HepG2 (cell line): ENCODE measurements around the gene BRCA1. TPM values are rescaled to one million over a fixed set of nuclear protein-coding genes. Genes with fewer than 3 reads are reported as not detected.
A peak's percentile ranks its signal among the peaks of the same experiment; 100 is the strongest.

Experiments used
- ATAC-seq: fragments of 200-7000 bp; cut with Tn5 transposase; 3 replicates; pipeline ENCODE4 v1.9.1; 2020; ENCODE audit warnings: mild to moderate bottlenecking, moderate library complexity
- BruUV-seq: library from RNA; stranded (reverse); fragments of 400-500 nt; replicated peaks from 2 replicates; lab custom pipeline; 2021; lab: Mats Ljungman, UMichigan
- CTCF ChIA-PET: fragments of 300-600 bp; formaldehyde crosslinking; extraction: SDS; loops from one replicate; lab custom pipeline; 2021; ENCODE audit warnings: low total read pairs, inconsistent platforms, low intra/inter-chr PET ratio; lab: Yijun Ruan, JAX
- POLR2A ChIA-PET: fragments of 350-600 bp; sonication (Branson Sonifier 250); formaldehyde crosslinking; loops from one replicate; lab custom pipeline; 2020; ENCODE audit warnings: antibody characterized with exemption, inconsistent platforms; lab: Yijun Ruan, JAX
- DNase-seq: peaks from one replicate; pipeline ENCODE4 v3.0.0-alpha.2; 2015; ENCODE audit warnings: low spot score
- FAIRE-seq: peaks from 3 replicates; lab custom pipeline; 2011; peaks lifted over from hg19 to GRCh38; lab: Jason Lieb, UNC
- H2AFZ ChIP-seq: one replicate; pipeline ENCODE4 v1.6.1; 2011; ENCODE audit warnings: low read length, inconsistent platforms
- H3K27ac ChIP-seq: fragments of 300-600 bp; 3 replicates; pipeline ENCODE4 v1.8.0; 2011; ENCODE audit warnings: mixed run types, mild to moderate bottlenecking, mixed read lengths, low read length, inconsistent platforms; ENCODE audit not compliant: insufficient read depth; ENCODE audit errors: extremely low read length
- H3K27me3 ChIP-seq, 2 experiments: fragments of 200-600 bp in 1 of 2; 2 replicates in 1 of 2; 3 replicates in 1 of 2; pipeline versions ENCODE4 v1.6.0 to v1.8.0; 2011; ENCODE audit warnings: low read length in 2 of 2, mild to moderate bottlenecking in 2 of 2, moderate library complexity in 2 of 2, inconsistent platforms in 1 of 2; ENCODE audit not compliant: insufficient read depth in 2 of 2, control insufficient read depth in 1 of 2
- H3K36me3 ChIP-seq, 2 experiments: fragments of 200-600 bp in 1 of 2; replicated peaks in 1 of 2; 2 replicates in 1 of 2; 3 replicates in 1 of 2; pipeline versions ENCODE4 v1.5.1 to v1.8.0; 2011; ENCODE audit warnings: low read length in 2 of 2, inconsistent platforms in 1 of 2; ENCODE audit not compliant: insufficient read depth in 2 of 2, control insufficient read depth in 1 of 2
- H3K4me1 ChIP-seq: 2 replicates; pipeline ENCODE4 v1.5.1; 2012; ENCODE audit warnings: low read length, inconsistent platforms; ENCODE audit not compliant: insufficient read depth
- H3K4me2 ChIP-seq: 2 replicates; pipeline ENCODE4 v1.6.0; 2011; ENCODE audit warnings: low read depth, low read length, inconsistent platforms
- H3K4me3 ChIP-seq, 3 experiments: fragments of 200-600 bp in 1 of 3; sonication (generic), shearing (Covaris generic) in 1 of 3; replicated peaks in 1 of 3; 2 replicates each; pipeline ENCODE4 v1.5.1; 2011 to 2016; ENCODE audit warnings: low read length in 3 of 3, inconsistent platforms in 2 of 3, low read depth in 2 of 3, mild to moderate bottlenecking in 2 of 3, control low read depth in 1 of 3, mixed read lengths in 1 of 3; ENCODE audit not compliant: insufficient read depth in 1 of 3
- H3K79me2 ChIP-seq: one replicate; pipeline ENCODE4 v1.6.1; 2011; ENCODE audit warnings: low read length, inconsistent platforms; ENCODE audit not compliant: insufficient read depth
- H3K9ac ChIP-seq: 2 replicates; pipeline ENCODE4 v1.6.0; 2011; ENCODE audit warnings: mild to moderate bottlenecking, low read depth, low read length, inconsistent platforms; ENCODE audit not compliant: insufficient read depth
- H3K9me3 ChIP-seq: 2 replicates; pipeline ENCODE4 v1.5.1; 2012; ENCODE audit warnings: mild to moderate bottlenecking, low read length
- H4K20me1 ChIP-seq: 2 replicates; pipeline ENCODE4 v1.6.0; 2011; ENCODE audit warnings: inconsistent platforms, mild to moderate bottlenecking, low read length, moderate library complexity; ENCODE audit not compliant: insufficient read depth
- GMEB1 ChIP-seq: sonication (generic); formaldehyde crosslinking; IDR thresholded peaks from 2 replicates; pipeline ENCODE4 v1.5.1; 2020; ENCODE audit warnings: missing genetic modification reagents, mild to moderate bottlenecking, borderline replicate concordance
- HOXA9 ChIP-seq: sonication (generic); formaldehyde crosslinking; IDR thresholded peaks from 2 replicates; pipeline ENCODE4 v1.8.1; 2022; ENCODE audit warnings: missing genetic modification reagents, mild to moderate bottlenecking, moderate library complexity, borderline replicate concordance
- JDP2 ChIP-seq: sonication (generic); formaldehyde crosslinking; IDR thresholded peaks from 2 replicates; pipeline ENCODE4 v1.8.1; 2022; ENCODE audit warnings: missing genetic modification reagents, borderline replicate concordance
- LRRFIP1 ChIP-seq: sonication (generic); formaldehyde crosslinking; conservative IDR thresholded peaks from 2 replicates; pipeline ENCODE4 v1.4.0; 2020; ENCODE audit warnings: missing genetic modification reagents
- NFATC3 ChIP-seq: sonication (generic); formaldehyde crosslinking; IDR thresholded peaks from 2 replicates; pipeline ENCODE4 v1.5.1; 2020; ENCODE audit warnings: mild to moderate bottlenecking, missing genetic modification reagents
- RORA ChIP-seq: sonication (generic); formaldehyde crosslinking; IDR thresholded peaks from 2 replicates; pipeline ENCODE4 v1.5.0; 2020; ENCODE audit warnings: mild to moderate bottlenecking, missing genetic modification reagents, moderate library complexity
- TFE3 ChIP-seq: IDR thresholded peaks from 2 replicates; pipeline ENCODE4 v1.6.1; 2016
- UBTF ChIP-seq: sonication (generic); formaldehyde crosslinking; IDR thresholded peaks from 2 replicates; pipeline ENCODE4 v1.4.0; 2020; ENCODE audit warnings: mild to moderate bottlenecking, missing genetic modification reagents
- ZC3H4 ChIP-seq: sonication (generic); formaldehyde crosslinking; IDR thresholded peaks from 2 replicates; pipeline ENCODE4 v1.4.0; 2020; ENCODE audit warnings: missing genetic modification reagents, borderline replicate concordance
- ZFP36 ChIP-seq: fragments of 150-350 bp; IDR thresholded peaks from 2 replicates; pipeline ENCODE4 v1.6.1; 2018; ENCODE audit warnings: borderline replicate concordance, low read length, low read depth; ENCODE audit not compliant: partially characterized antibody
- ZNF383 ChIP-seq: sonication (generic); formaldehyde crosslinking; IDR thresholded peaks from 2 replicates; pipeline ENCODE4 v1.4.0; 2020; ENCODE audit warnings: missing genetic modification reagents, mild to moderate bottlenecking, borderline replicate concordance
- WGBS: methylation state at CpG from one replicate; pipeline ENCODE4 v1.1.6; 2017; ENCODE audit warnings: low lambda C conversion rate; 5-methylcytosine and 5-hydroxymethylcytosine counted together
- in situ Hi-C: cut with HindIII; loops from 2 replicates; pipeline ENCODE4 v1.10.0; 2017; ENCODE audit warnings: low pct_unique_long_range_greater_than_20kb; ENCODE audit not compliant: extremely low pct_ligation_motif_present
- intact Hi-C: fragments of 100-400 bp; cut with micrococcal nuclease; formaldehyde crosslinking; loops from one replicate; pipeline ENCODE4 v1.10.0; 2022; ENCODE audit not compliant: unreplicated experiment
- polyA plus RNA-seq, 8 experiments: library from polyadenylated mRNA; depleted of rRNA in 3 of 8; stranded (reverse) in 7 of 8; unstranded in 1 of 8; fragments of >200 nt; fragmentation: Illumina TruSeq in 4 of 8; extraction: Trizol in 4 of 8; gene quantifications; 2 replicates each; pipeline versions ENCODE4 v1.2.1 to v1.2.3, GENCODE V29; 2011 to 2016; ENCODE audit warnings: low read depth in 4 of 8, missing spikeins in 1 of 8, mixed read lengths in 1 of 8; ENCODE audit not compliant: insufficient read depth in 1 of 8
- total RNA-seq, 5 experiments: library from RNA; depleted of rRNA; stranded (reverse); fragments of >200 nt; fragmentation: Illumina TruSeq; extraction: Trizol; gene quantifications; 2 replicates each; pipeline ENCODE4 v1.2.3, GENCODE V29; 2016; ENCODE audit warnings: low read depth in 1 of 5

The BRCA1 gene
- total and polyA plus RNA-seq, 2 of the 13 experiments (the other 11 are each of a cell fraction or from before 2014, with no cell fraction given) = 13.3 to 37.5 TPM

GRCh38 chr17:42997984-42998938 is 126.9 kb downstream of the BRCA1 start, which contains the start of gene RPL27:
Gene RPL27, plus strand, starts transcription at chr17:42998419. Its CDS starts 332 bp downstream, at chr17:42998751.
- Histone ChIP-seq H3K9ac (peak within 1 kb of the TSS; percentile 99), H3K9me3 (no peaks in the 10 kb centered on the region), H3K4me2 (peak within 1 kb of the TSS; percentile 99), H2AFZ (peak within 1 kb of the TSS; percentile 7), H3K79me2 (peaks cover 21% of the 10 kb centered on the region), H3K27me3 (no peaks in the 10 kb centered on the region; a peak in 1 of 5 replicates), H3K4me3 (peak within 1 kb of the TSS; percentile 81 to 95 (median 92)), H4K20me1 (peaks cover 23% of the 10 kb centered on the region), H3K27ac (peak within 1 kb of the TSS; percentile 94), H3K36me3 (peaks cover 14 to 33% of the 10 kb centered on the region in 2 experiments), H3K4me1 (peaks cover 48% of the 10 kb centered on the region)
- in situ Hi-C loops (no loop called here), intact Hi-C loops (loop anchor here (2.0 to 5.0 kb wide), 3 partner anchors 17 to 166 kb away; partner anchors contain the start of genes PSME3, PTGES3L and RUNDC1)
- peak; percentile 100 for DNase-seq
- FAIRE-seq = peak; percentile 100
- under 1% methylated on average over 40 of the region's 49 CpGs for WGBS
- POLR2A ChIA-PET = interaction anchor here (0.7 to 3.2 kb wide), 61 partner anchors 10 to 1090 kb away, joined by 3 to 162 read pairs (median 6); partner anchors contain the start of genes AARSD1, AOC2, BECN1 and BRCA1
- TSS peak; percentile 81 for BruUV-seq
- ATAC-seq = peak; percentile 91
- CTCF ChIA-PET = interaction anchor here (1.1 to 1.5 kb wide), 3 partner anchors 18 to 155 kb away, joined by 3 to 6 read pairs (median 3); partner anchors contain the start of gene PTGES3L
- TF ChIP-seq LRRFIP1 = peak; percentile 63; the same call in 1 of the 2 replicates
- TF ChIP-seq ZNF383 (CRISPR knock-in tag) = peak; percentile 92; the same call in 1 of the 2 replicates
- TF ChIP-seq HOXA9 (CRISPR knock-in tag) = no peak; the same call in 1 of the 2 replicates
- no peak for TF ChIP-seq RORA
- no peak; the same call in 1 of the 2 replicates for TF ChIP-seq JDP2 (CRISPR knock-in tag)
- 0 out of 2 replicates have a peak, but pooled peaks have one; percentile 47 for TF ChIP-seq NFATC3 (CRISPR knock-in tag)
- peak; percentile 85 for TF ChIP-seq UBTF (CRISPR knock-in tag)
- TF ChIP-seq GMEB1 (CRISPR knock-in tag) = peak; percentile 95
- TF ChIP-seq TFE3 = peak; percentile 98
- no peak; the same call in 1 of the 2 replicates for TF ChIP-seq ZC3H4 (CRISPR knock-in tag)
- TF ChIP-seq ZFP36 = no peak
